ENCODE results near the gene KCTD14. TPM values are rescaled to one million over a fixed set of nuclear protein-coding genes. Genes with fewer than 3 reads are reported as not detected.

KCTD14 gene
- total RNA-seq, 1 experiment from 2014 or later: 12.5 TPM

GRCh38 chr11:78061088-78061920, 38.2 kb upstream of the KCTD14 start:
- H2BK15ac ChIP-seq (ENCODE audit: low read depth, low read length): no peak overlapping the region
- H4K5ac ChIP-seq (ENCODE audit: insufficient read length, low read depth, low read length): no peak overlapping the region
- no peak overlapping the region for H2BK12ac ChIP-seq (ENCODE audit: insufficient read length, low read depth, low read length)
- no peaks in the 10 kb centered on the region for H3K4me1 Mint-ChIP-seq
- no peaks in the 10 kb centered on the region for H3K27me3 Mint-ChIP-seq (ENCODE audit: low read depth)
- no peak overlapping the region for H3K4me3 Mint-ChIP-seq
- H2BK20ac ChIP-seq (ENCODE audit: low read depth, low read length, poor library complexity, severe bottlenecking): no peak overlapping the region
- H3K27me3 ChIP-seq (ENCODE audit: insufficient read depth, low read length): no peaks in the 10 kb centered on the region
- no peaks in the 10 kb centered on the region for H3K79me1 ChIP-seq (ENCODE audit: insufficient read depth, low read depth, low read length, poor library complexity, severe bottlenecking)
- H3K56ac ChIP-seq (ENCODE audit: insufficient read length, low read depth, low read length): no peak overlapping the region
- no peaks in the 10 kb centered on the region for H3K79me2 ChIP-seq (ENCODE audit: insufficient read depth, low read length)
- no peak overlapping the region for H3T11ph ChIP-seq (ENCODE audit: low read length)
- H3K9ac ChIP-seq (ENCODE audit: extremely low read depth, insufficient read length, low read length): no peak overlapping the region
- no peak for TF ChIP-seq CTCF (conservative IDR thresholded peaks at IDR 0.05)
- H3K18ac ChIP-seq (ENCODE audit: insufficient read length, low read depth, low read length): no peak overlapping the region
- no peak overlapping the region for H3K27ac ChIP-seq (ENCODE audit: insufficient read length, low read depth, low read length)
- H3K4me2 ChIP-seq (ENCODE audit: insufficient read depth, insufficient read length, low read length): no peak overlapping the region
- no peaks in the 10 kb centered on the region for H3K23me2 ChIP-seq (ENCODE audit: insufficient read length, low read depth, low read length, poor library complexity, severe bottlenecking)
- no peak overlapping the region for H2AK5ac ChIP-seq (ENCODE audit: insufficient read length, low read length)
- no peak overlapping the region for H4K8ac ChIP-seq (replicated peaks; ENCODE audit: insufficient read length, low read depth, low read length)
- no peak overlapping the region for H3K14ac ChIP-seq (ENCODE audit: insufficient read depth, low read length)
- no CpG with 5 or more reads among the region's 4 CpGs for WGBS (ENCODE audit: extremely low coverage, insufficient read length, low lambda C conversion rate)
- no peak overlapping the region for H3K4ac ChIP-seq (ENCODE audit: low read depth, low read length)
- no peak overlapping the region for H2BK120ac ChIP-seq (ENCODE audit: low read depth, low read length, poor library complexity, severe bottlenecking)
- H4K91ac ChIP-seq (ENCODE audit: insufficient read length, low read depth, low read length): no peak overlapping the region
- H3K27ac Mint-ChIP-seq: no peak overlapping the region
- no peak for DNase-seq
- no peak overlapping the region for H3K23ac ChIP-seq (ENCODE audit: insufficient read length, low read depth, low read length)
- no peaks in the 10 kb centered on the region; a peak in 1 of 7 replicates for H3K36me3 Mint-ChIP-seq (ENCODE audit: insufficient read depth in 1 of 3, low read depth in 3 of 3)
- H2AFZ ChIP-seq (ENCODE audit: low read length): no peak overlapping the region
- H3K9me3 Mint-ChIP-seq: no peaks in the 10 kb centered on the region
- H3K9me3 ChIP-seq (ENCODE audit: control insufficient read depth, low read depth, low read length): no peaks in the 10 kb centered on the region
- H3K4me1 ChIP-seq (ENCODE audit: insufficient read depth, low read length): no peaks in the 10 kb centered on the region
- H2BK5ac ChIP-seq (ENCODE audit: insufficient read length, low read length): no peak overlapping the region
- H4K20me1 ChIP-seq (ENCODE audit: control insufficient read depth, insufficient read depth, insufficient read length): no peaks in the 10 kb centered on the region
